HT-29 (cell line): ENCODE data around the gene RHOB. TPM values are rescaled to one million over a fixed set of nuclear protein-coding genes. Genes with fewer than 3 reads are reported as not detected.
"Not testable (repeated sequence)": the region's sequence is repeated elsewhere in the genome, so short reads cannot be mapped to it uniquely, and the experiment has no call there.

Source experiments
- DNase-seq: peaks from one replicate; pipeline ENCODE4 v3.0.0-alpha.2; 2015; ENCODE audit warnings: low spot score
- total RNA-seq: library from RNA; depleted of rRNA; stranded (reverse); fragments of >200 nt; shearing (Covaris generic); gene quantifications from 2 replicates; pipeline ENCODE4 v1.2.3, GENCODE V29; 2014

RHOB gene
- total RNA-seq, 1 experiment from 2014 or later: 712 TPM

GRCh38 chr2:20422402-20423271 lies 24.2 kb upstream of the RHOB start:
- no peak for DNase-seq

- DNase-seq: no peak
These were observed 23.5 kb upstream of the RHOB start for GRCh38 chr2:20423359-20423758.

- no peak for DNase-seq
These were observed 23.0 kb upstream of the RHOB start for GRCh38 chr2:20423847-20424246.

- no peak for DNase-seq
These were observed 22.3 kb upstream of the RHOB start for GRCh38 chr2:20424300-20425290.

GRCh38 chr2:20425371-20425881 lies 21.4 kb upstream of the RHOB start:
- no peak for DNase-seq

GRCh38 chr2:20425884-20426283 lies 21.0 kb upstream of the RHOB start:
- no peak for DNase-seq

GRCh38 chr2:20427931-20428526 lies 18.8 kb upstream of the RHOB start:
- no peak for DNase-seq

- no peak for DNase-seq
These were observed 18.0 kb upstream of the RHOB start for GRCh38 chr2:20428717-20429490.

- no peak for DNase-seq
These were observed 17.3 kb upstream of the RHOB start for GRCh38 chr2:20429528-20429927.

GRCh38 chr2:20430035-20430434 lies 16.8 kb upstream of the RHOB start:
- no peak for DNase-seq

- DNase-seq: no peak
These were observed 16.2 kb upstream of the RHOB start for GRCh38 chr2:20430461-20431300.

GRCh38 chr2:20431301-20431698 lies 15.6 kb upstream of the RHOB start:
- DNase-seq: no peak

- no peak for DNase-seq
These were observed 15.1 kb upstream of the RHOB start for GRCh38 chr2:20431772-20432171.

GRCh38 chr2:20432714-20433113 lies 14.2 kb upstream of the RHOB start:
- DNase-seq: no peak

- no peak for DNase-seq
These were observed 13.6 kb upstream of the RHOB start for GRCh38 chr2:20433249-20433648.

GRCh38 chr2:20433946-20434553 lies 12.8 kb upstream of the RHOB start:
- no peak for DNase-seq

- DNase-seq: no peak
These were observed 12.1 kb upstream of the RHOB start for GRCh38 chr2:20434588-20435294.

- DNase-seq: not testable (repeated sequence)
These were observed 11.4 kb upstream of the RHOB start for GRCh38 chr2:20435456-20435855.
